Fibroblast of skin of back (primary cell): ENCODE data around the gene PRTN3.
"Not testable (repeated sequence)": the region's sequence is repeated elsewhere in the genome, so short reads cannot be mapped to it uniquely, and the experiment has no call there.

Experiments
- DNase-seq: peaks from one replicate; pipeline ENCODE4 v3.0.0-alpha.2; 2013

The PRTN3 gene

GRCh38 chr19:883661-884211, 42.9 kb downstream of the PRTN3 start:
- DNase-seq: no peak

- DNase-seq: no peak
These were observed 43.8 kb downstream of the PRTN3 start for GRCh38 chr19:884420-885211.

- DNase-seq: no peak
These were observed 44.9 kb downstream of the PRTN3 start for GRCh38 chr19:885536-886224.

GRCh38 chr19:887072-887471, 46.3 kb downstream of the PRTN3 start:
- peak; percentile 71 for DNase-seq

- DNase-seq: no peak
These were observed 46.8 kb downstream of the PRTN3 start for GRCh38 chr19:887599-887998.

GRCh38 chr19:888581-889385, 48.0 kb downstream of the PRTN3 start:
- DNase-seq: no peak

- no peak for DNase-seq
These were observed 49.0 kb downstream of the PRTN3 start for GRCh38 chr19:889662-890295.

GRCh38 chr19:890831-891230, 50.0 kb downstream of the PRTN3 start:
- no peak for DNase-seq

- DNase-seq: not testable (repeated sequence)
These were observed 50.8 kb downstream of the PRTN3 start for GRCh38 chr19:891421-892200.

GRCh38 chr19:892243-892893, 51.6 kb downstream of the PRTN3 start:
- DNase-seq: no peak

GRCh38 chr19:892894-893689, 52.3 kb downstream of the PRTN3 start, which contains the start of the genes MED16 and RNU6-9:
MED16 (minus strand) TSS chr19:893187; CDS start chr19:891131, 2,056 bp downstream.
RNU6-9 (plus strand) TSS chr19:893484.
- DNase-seq: peak; percentile 90

GRCh38 chr19:896434-896833, 55.6 kb downstream of the PRTN3 start:
- no peak for DNase-seq

GRCh38 chr19:896999-897398, 56.2 kb downstream of the PRTN3 start:
- DNase-seq: no peak

GRCh38 chr19:897442-898039, 56.7 kb downstream of the PRTN3 start:
- DNase-seq: no peak
